B cell (primary cell): ENCODE data around the gene KCNQ2. TPM values are rescaled to one million over a fixed set of nuclear protein-coding genes. Genes with fewer than 3 reads are reported as not detected.

Experiments
- ATAC-seq: fragments of 200-7000 bp; cut with Tn5 transposase; one replicate; pipeline ENCODE4 v1.10.0; 2021; ENCODE audit warnings: low read depth, mild to moderate bottlenecking, moderate number of reproducible peaks, moderate library complexity
- CTCF ChIA-PET: fragments of 350-600 bp; sonication (Branson Sonifier 250); formaldehyde crosslinking; loops from one replicate; lab custom pipeline; 2021; ENCODE audit warnings: antibody characterized with exemption, inconsistent platforms; lab: Charles Lee
- POLR2A ChIA-PET: fragments of 350-600 bp; sonication (Branson Sonifier 250); formaldehyde crosslinking; loops from one replicate; lab custom pipeline; 2021; ENCODE audit warnings: antibody characterized with exemption; lab: Charles Lee
- DNase-seq: peaks from one replicate; pipeline ENCODE4 v3.0.0; 2013
- H2AFZ ChIP-seq: 2 replicates; pipeline ENCODE4 v1.6.1; 2012; ENCODE audit warnings: mild to moderate bottlenecking, low read depth, low read length; ENCODE audit not compliant: insufficient read depth, poor library complexity, severe bottlenecking
- H3K27ac ChIP-seq, 2 donors: 1 replicate in 1 of 2; 2 replicates in 1 of 2; pipeline ENCODE4 v1.5.1; 2012 to 2013; ENCODE audit warnings: low read length in 2 of 2, mild to moderate bottlenecking in 2 of 2, moderate library complexity in 1 of 2
- H3K27me3 ChIP-seq, 4 experiments: fragments of 200-600 bp in 1 of 4; sonication (generic) in 1 of 4; replicated peaks in 1 of 4; 1 replicate in 2 of 4; 2 replicates in 2 of 4; pipeline versions ENCODE4 v1.6.1 to v1.7.0; 2013 to 2016; ENCODE audit warnings: low read length in 3 of 4, mild to moderate bottlenecking in 2 of 4, mixed read lengths in 1 of 4, moderate library complexity in 1 of 4; ENCODE audit not compliant: insufficient read depth in 4 of 4, control insufficient read depth in 3 of 4; ENCODE audit errors: control extremely low read depth in 1 of 4
- H3K36me3 ChIP-seq, 2 experiments: replicated peaks in 1 of 2; 1 replicate in 1 of 2; 2 replicates in 1 of 2; pipeline versions ENCODE4 v1.6.1 to v1.7.1; 2013; ENCODE audit warnings: low read length in 1 of 2; ENCODE audit not compliant: insufficient read depth in 2 of 2, control insufficient read depth in 1 of 2; ENCODE audit errors: control extremely low read depth in 1 of 2, extremely low read depth in 1 of 2
- H3K4me1 ChIP-seq, 2 donors: fragments of 200-600 bp in 1 of 2; sonication (generic) in 1 of 2; 1 replicate in 1 of 2; 2 replicates in 1 of 2; pipeline versions ENCODE4 v1.5.1 to v1.6.1; 2013 to 2017; ENCODE audit warnings: low read length in 2 of 2; ENCODE audit not compliant: control insufficient read depth in 2 of 2, insufficient read depth in 2 of 2
- H3K4me2 ChIP-seq: replicated peaks from 2 replicates; pipeline ENCODE3; 2012; ENCODE audit warnings: mild to moderate bottlenecking, low read depth, low read length; ENCODE audit not compliant: poor library complexity, severe bottlenecking
- H3K4me3 ChIP-seq, 5 experiments: fragments of 200-600 bp in 1 of 5; sonication (generic) in 1 of 5; 1 replicate in 3 of 5; 2 replicates in 2 of 5; pipeline versions ENCODE4 v1.5.1 to v1.7.0; 2011 to 2016; ENCODE audit warnings: low read length in 4 of 5, mild to moderate bottlenecking in 4 of 5, low read depth in 2 of 5, control low read depth in 1 of 5, moderate library complexity in 1 of 5; ENCODE audit not compliant: insufficient read depth in 1 of 5; ENCODE audit errors: control extremely low read depth in 1 of 5, extremely low read depth in 1 of 5
- H3K79me2 ChIP-seq: fragments of 200-600 bp; sonication (generic); one replicate; pipeline ENCODE4 v1.6.0; 2016; ENCODE audit warnings: low read length; ENCODE audit not compliant: control insufficient read depth, insufficient read depth
- H3K9ac ChIP-seq: fragments of 200-600 bp; sonication (generic); 2 replicates; pipeline ENCODE4 v1.6.1; 2017; ENCODE audit warnings: mild to moderate bottlenecking, low read length, moderate library complexity
- H3K9me3 ChIP-seq, 3 donors: one replicate each; pipeline versions ENCODE4 v1.6.1 to v1.7.1; 2013; ENCODE audit warnings: low read length in 2 of 3; ENCODE audit not compliant: control insufficient read depth in 2 of 3, insufficient read depth in 1 of 3; ENCODE audit errors: control extremely low read depth in 1 of 3
- H4K20me1 ChIP-seq: 2 replicates; pipeline ENCODE4 v1.6.0; 2012; ENCODE audit warnings: mild to moderate bottlenecking, low read length; ENCODE audit not compliant: insufficient read depth, control insufficient read depth, poor library complexity, severe bottlenecking
- H3K27ac Mint-ChIP-seq: one replicate; pipeline ENCODE4 v1.8.0; 2021; ENCODE audit warnings: mixed read lengths
- H3K27me3 Mint-ChIP-seq: one replicate; pipeline ENCODE4 v1.8.0; 2021; ENCODE audit warnings: mixed read lengths
- H3K4me1 Mint-ChIP-seq: one replicate; pipeline ENCODE4 v1.8.0; 2021; ENCODE audit warnings: mixed read lengths
- H3K4me3 Mint-ChIP-seq: one replicate; pipeline ENCODE4 v1.8.0; 2021; ENCODE audit warnings: mixed read lengths
- H3K9me3 Mint-ChIP-seq: one replicate; pipeline ENCODE4 v1.8.0; 2022; ENCODE audit warnings: mixed read lengths; ENCODE audit not compliant: insufficient read depth
- EZH2 ChIP-seq: IDR thresholded peaks from 2 replicates; pipeline ENCODE4 v1.6.1; 2012; ENCODE audit warnings: borderline replicate concordance, low read depth, mild to moderate bottlenecking, moderate library complexity, low read length; ENCODE audit not compliant: insufficient read depth, poor library complexity, severe bottlenecking
- WGBS: methylation state at CpG from one replicate; pipeline ENCODE4 v1.1.5; 2013; ENCODE audit warnings: missing lambda C conversion rate; ENCODE audit not compliant: insufficient coverage; 5-methylcytosine and 5-hydroxymethylcytosine counted together
- intact Hi-C: fragments of 100-400 bp; cut with micrococcal nuclease; formaldehyde crosslinking; loops from one replicate; pipeline ENCODE4 v1.10.0; 2022
- polyA plus RNA-seq: library from polyadenylated mRNA; depleted of rRNA; stranded (reverse); fragments of >200 nt; gene quantifications from 2 replicates; pipeline ENCODE4 v1.2.3, GENCODE V29; 2012
- total RNA-seq, 2 donors: library from RNA; stranded (reverse); fragments of 120-200 nt in 1 of 2; gene quantifications; 1 replicate in 1 of 2; 2 replicates in 1 of 2; pipeline versions ENCODE4 v1.2.3 to v1.2.4, GENCODE V29; 2013 to 2022
- TF ChIP-seq, protein P1 (sequence below): fragments of 200-600 bp; IDR thresholded peaks from one replicate; pipeline ENCODE4 v1.8.0; 2022; ENCODE audit warnings: antibody characterized with exemption, mild to moderate bottlenecking

KCNQ2 gene
- total and polyA plus RNA-seq, 2 donors (not counting 1 experiment from before 2014, with no cell fraction given) = 0.12 TPM; not detected in 1

- H3K4me3 ChIP-seq = no peak overlapping the region
- no peaks in the 10 kb centered on the region for H3K79me2 ChIP-seq
- H3K27me3 Mint-ChIP-seq = peaks cover 7% of the 10 kb centered on the region
- DNase-seq (no peak), ATAC-seq (no peak)
- H2AFZ ChIP-seq = no peak overlapping the region
- H3K27ac Mint-ChIP-seq = no peak overlapping the region
- peaks cover 3 to 5% of the 10 kb centered on the region in 2 donors for H3K4me1 ChIP-seq
- H3K4me1 Mint-ChIP-seq = peaks cover 1% of the 10 kb centered on the region
- no peak overlapping the region for H3K9ac ChIP-seq
- peaks cover 0 to 35% (median 8%) of the 10 kb centered on the region in 4 experiments for H3K27me3 ChIP-seq
- no peak for TF ChIP-seq EZH2
- TF ChIP-seq, protein P1, sequence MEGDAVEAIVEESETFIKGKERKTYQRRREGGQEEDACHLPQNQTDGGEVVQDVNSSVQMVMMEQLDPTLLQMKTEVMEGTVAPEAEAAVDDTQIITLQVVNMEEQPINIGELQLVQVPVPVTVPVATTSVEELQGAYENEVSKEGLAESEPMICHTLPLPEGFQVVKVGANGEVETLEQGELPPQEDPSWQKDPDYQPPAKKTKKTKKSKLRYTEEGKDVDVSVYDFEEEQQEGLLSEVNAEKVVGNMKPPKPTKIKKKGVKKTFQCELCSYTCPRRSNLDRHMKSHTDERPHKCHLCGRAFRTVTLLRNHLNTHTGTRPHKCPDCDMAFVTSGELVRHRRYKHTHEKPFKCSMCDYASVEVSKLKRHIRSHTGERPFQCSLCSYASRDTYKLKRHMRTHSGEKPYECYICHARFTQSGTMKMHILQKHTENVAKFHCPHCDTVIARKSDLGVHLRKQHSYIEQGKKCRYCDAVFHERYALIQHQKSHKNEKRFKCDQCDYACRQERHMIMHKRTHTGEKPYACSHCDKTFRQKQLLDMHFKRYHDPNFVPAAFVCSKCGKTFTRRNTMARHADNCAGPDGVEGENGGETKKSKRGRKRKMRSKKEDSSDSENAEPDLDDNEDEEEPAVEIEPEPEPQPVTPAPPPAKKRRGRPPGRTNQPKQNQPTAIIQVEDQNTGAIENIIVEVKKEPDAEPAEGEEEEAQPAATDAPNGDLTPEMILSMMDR = no peak
- peaks cover 0 to 17% (median 0%) of the 10 kb centered on the region in 3 donors for H3K9me3 ChIP-seq
- POLR2A ChIA-PET = no interaction called here
- H3K27ac ChIP-seq = no peak overlapping the region
- CTCF ChIA-PET = no interaction called here
- no peak overlapping the region for H3K4me3 Mint-ChIP-seq
- no peaks in the 10 kb centered on the region for H4K20me1 ChIP-seq
- H3K4me2 ChIP-seq = no peak overlapping the region
- 80% methylated on average over 4 of the region's 4 CpGs for WGBS
- intact Hi-C loops = no loop called here
- no peaks in the 10 kb centered on the region for H3K36me3 ChIP-seq
- H3K9me3 Mint-ChIP-seq = peaks cover 2% of the 10 kb centered on the region
Measured at GRCh38 chr20:63491078-63491477, 18.6 kb upstream of the KCNQ2 start.

GRCh38 chr20:63490416-63490815 lies 18.0 kb upstream of the KCNQ2 start:
- intact Hi-C loops = no loop called here
- peaks cover 2% of the 10 kb centered on the region for H3K9me3 Mint-ChIP-seq
- H3K4me3 Mint-ChIP-seq = no peak overlapping the region
- ATAC-seq (no peak), DNase-seq (no peak)
- H3K79me2 ChIP-seq = no peaks in the 10 kb centered on the region
- WGBS = 84% methylated on average over 24 of the region's 24 CpGs
- H3K9ac ChIP-seq = no peak overlapping the region
- TF ChIP-seq EZH2 = no peak
- TF ChIP-seq, protein P1 = no peak
- CTCF ChIA-PET = no interaction called here
- no peaks in the 10 kb centered on the region for H4K20me1 ChIP-seq
- no peak overlapping the region for H2AFZ ChIP-seq
- H3K4me3 ChIP-seq = no peak overlapping the region
- peaks cover 0 to 21% (median 0%) of the 10 kb centered on the region in 3 donors for H3K9me3 ChIP-seq
- peaks cover 1% of the 10 kb centered on the region for H3K4me1 Mint-ChIP-seq
- POLR2A ChIA-PET = no interaction called here
- H3K27me3 Mint-ChIP-seq = peaks cover 8% of the 10 kb centered on the region
- H3K4me1 ChIP-seq = peaks cover 0 to 5% of the 10 kb centered on the region in 2 donors
- H3K4me2 ChIP-seq = no peak overlapping the region
- H3K27ac ChIP-seq = no peak overlapping the region
- no peak overlapping the region for H3K27ac Mint-ChIP-seq
- H3K27me3 ChIP-seq = peaks cover 0 to 32% (median 6%) of the 10 kb centered on the region in 4 experiments
- no peaks in the 10 kb centered on the region for H3K36me3 ChIP-seq
